HepG2 (cell line): Measurements from ENCODE around the gene GADL1. TPM values are rescaled to one million over a fixed set of nuclear protein-coding genes. Genes with fewer than 3 reads are reported as not detected.
A peak's percentile ranks its signal among the peaks of the same experiment; 100 is the strongest.

Source experiments
- ATAC-seq: fragments of 200-7000 bp; cut with Tn5 transposase; 3 replicates; pipeline ENCODE4 v1.9.1; 2020; ENCODE audit warnings: mild to moderate bottlenecking, moderate library complexity
- BruUV-seq: library from RNA; stranded (reverse); fragments of 400-500 nt; replicated peaks from 2 replicates; lab custom pipeline; 2021; lab: Mats Ljungman, UMichigan
- CTCF ChIA-PET: fragments of 300-600 bp; formaldehyde crosslinking; extraction: SDS; loops from one replicate; lab custom pipeline; 2021; ENCODE audit warnings: low total read pairs, inconsistent platforms, low intra/inter-chr PET ratio; lab: Yijun Ruan, JAX
- POLR2A ChIA-PET: fragments of 350-600 bp; sonication (Branson Sonifier 250); formaldehyde crosslinking; loops from one replicate; lab custom pipeline; 2020; ENCODE audit warnings: antibody characterized with exemption, inconsistent platforms; lab: Yijun Ruan, JAX
- DNase-seq: peaks from one replicate; pipeline ENCODE4 v3.0.0-alpha.2; 2015; ENCODE audit warnings: low spot score
- FAIRE-seq: peaks from 3 replicates; lab custom pipeline; 2011; peaks lifted over from hg19 to GRCh38; lab: Jason Lieb, UNC
- H2AFZ ChIP-seq: one replicate; pipeline ENCODE4 v1.6.1; 2011; ENCODE audit warnings: low read length, inconsistent platforms
- H3K27ac ChIP-seq: fragments of 300-600 bp; 3 replicates; pipeline ENCODE4 v1.8.0; 2011; ENCODE audit warnings: mixed run types, mild to moderate bottlenecking, mixed read lengths, low read length, inconsistent platforms; ENCODE audit not compliant: insufficient read depth; ENCODE audit errors: extremely low read length
- H3K27me3 ChIP-seq, 2 experiments: fragments of 200-600 bp in 1 of 2; 2 replicates in 1 of 2; 3 replicates in 1 of 2; pipeline versions ENCODE4 v1.6.0 to v1.8.0; 2011; ENCODE audit warnings: low read length in 2 of 2, mild to moderate bottlenecking in 2 of 2, moderate library complexity in 2 of 2, inconsistent platforms in 1 of 2; ENCODE audit not compliant: insufficient read depth in 2 of 2, control insufficient read depth in 1 of 2
- H3K36me3 ChIP-seq, 2 experiments: fragments of 200-600 bp in 1 of 2; replicated peaks in 1 of 2; 2 replicates in 1 of 2; 3 replicates in 1 of 2; pipeline versions ENCODE4 v1.5.1 to v1.8.0; 2011; ENCODE audit warnings: low read length in 2 of 2, inconsistent platforms in 1 of 2; ENCODE audit not compliant: insufficient read depth in 2 of 2, control insufficient read depth in 1 of 2
- H3K4me1 ChIP-seq: 2 replicates; pipeline ENCODE4 v1.5.1; 2012; ENCODE audit warnings: low read length, inconsistent platforms; ENCODE audit not compliant: insufficient read depth
- H3K4me2 ChIP-seq: 2 replicates; pipeline ENCODE4 v1.6.0; 2011; ENCODE audit warnings: low read depth, low read length, inconsistent platforms
- H3K4me3 ChIP-seq, 3 experiments: fragments of 200-600 bp in 1 of 3; sonication (generic), shearing (Covaris generic) in 1 of 3; replicated peaks in 1 of 3; 2 replicates each; pipeline ENCODE4 v1.5.1; 2011 to 2016; ENCODE audit warnings: low read length in 3 of 3, inconsistent platforms in 2 of 3, low read depth in 2 of 3, mild to moderate bottlenecking in 2 of 3, control low read depth in 1 of 3, mixed read lengths in 1 of 3; ENCODE audit not compliant: insufficient read depth in 1 of 3
- H3K79me2 ChIP-seq: one replicate; pipeline ENCODE4 v1.6.1; 2011; ENCODE audit warnings: low read length, inconsistent platforms; ENCODE audit not compliant: insufficient read depth
- H3K9ac ChIP-seq: 2 replicates; pipeline ENCODE4 v1.6.0; 2011; ENCODE audit warnings: mild to moderate bottlenecking, low read depth, low read length, inconsistent platforms; ENCODE audit not compliant: insufficient read depth
- H3K9me3 ChIP-seq: 2 replicates; pipeline ENCODE4 v1.5.1; 2012; ENCODE audit warnings: mild to moderate bottlenecking, low read length
- H4K20me1 ChIP-seq: 2 replicates; pipeline ENCODE4 v1.6.0; 2011; ENCODE audit warnings: inconsistent platforms, mild to moderate bottlenecking, low read length, moderate library complexity; ENCODE audit not compliant: insufficient read depth
- PHF8 ChIP-seq: sonication (generic); formaldehyde crosslinking; IDR thresholded peaks from 2 replicates; pipeline ENCODE4 v1.5.0; 2020; ENCODE audit warnings: missing genetic modification reagents
- POLR2A ChIP-seq, 2 experiments: IDR thresholded peaks; 2 replicates each; pipeline ENCODE4 v1.6.1; 2011; ENCODE audit warnings: low read depth in 2 of 2, low read length in 2 of 2, mild to moderate bottlenecking in 1 of 2, moderate library complexity in 1 of 2; ENCODE audit not compliant: insufficient read depth in 1 of 2
- POLR2G ChIP-seq: fragments of 200-400 bp; formaldehyde crosslinking; IDR thresholded peaks from 2 replicates; pipeline ENCODE4 v1.6.1; 2018; ENCODE audit warnings: mild to moderate bottlenecking, low read depth, low read length, moderate library complexity
- RBM22 ChIP-seq: fragments of 200-400 bp; formaldehyde crosslinking; optimal IDR thresholded peaks from 2 replicates; pipeline ENCODE3; 2017; ENCODE audit warnings: mild to moderate bottlenecking, low read length, moderate library complexity
- SSRP1 ChIP-seq: IDR thresholded peaks from 2 replicates; pipeline ENCODE4 v1.6.1; 2016; ENCODE audit warnings: control low read depth
- ZFX ChIP-seq: sonication (generic); formaldehyde crosslinking; IDR thresholded peaks from 2 replicates; pipeline ENCODE4 v1.4.0; 2020; ENCODE audit warnings: mild to moderate bottlenecking, low read depth, missing genetic modification reagents, moderate library complexity
- ZNF142 ChIP-seq: sonication (generic); formaldehyde crosslinking; IDR thresholded peaks from 2 replicates; pipeline ENCODE4 v1.4.0; 2020; ENCODE audit warnings: missing genetic modification reagents
- WGBS: methylation state at CpG from one replicate; pipeline ENCODE4 v1.1.6; 2017; ENCODE audit warnings: low lambda C conversion rate; 5-methylcytosine and 5-hydroxymethylcytosine counted together
- in situ Hi-C: cut with HindIII; loops from 2 replicates; pipeline ENCODE4 v1.10.0; 2017; ENCODE audit warnings: low pct_unique_long_range_greater_than_20kb; ENCODE audit not compliant: extremely low pct_ligation_motif_present
- intact Hi-C: fragments of 100-400 bp; cut with micrococcal nuclease; formaldehyde crosslinking; loops from one replicate; pipeline ENCODE4 v1.10.0; 2022; ENCODE audit not compliant: unreplicated experiment
- polyA plus RNA-seq, 8 experiments: library from polyadenylated mRNA; depleted of rRNA in 3 of 8; stranded (reverse) in 7 of 8; unstranded in 1 of 8; fragments of >200 nt; fragmentation: Illumina TruSeq in 4 of 8; extraction: Trizol in 4 of 8; gene quantifications; 2 replicates each; pipeline versions ENCODE4 v1.2.1 to v1.2.3, GENCODE V29; 2011 to 2016; ENCODE audit warnings: low read depth in 4 of 8, missing spikeins in 1 of 8, mixed read lengths in 1 of 8; ENCODE audit not compliant: insufficient read depth in 1 of 8
- total RNA-seq, 5 experiments: library from RNA; depleted of rRNA; stranded (reverse); fragments of >200 nt; fragmentation: Illumina TruSeq; extraction: Trizol; gene quantifications; 2 replicates each; pipeline ENCODE4 v1.2.3, GENCODE V29; 2016; ENCODE audit warnings: low read depth in 1 of 5

GADL1 gene
- total and polyA plus RNA-seq, 2 of the 13 experiments (the other 11 are each of a cell fraction or from before 2014, with no cell fraction given): not detected

GRCh38 chr3:30683769-30684168 is 210.7 kb downstream of the GADL1 start:
- Histone ChIP-seq H3K4me2 (no peak overlapping the region), H3K4me1 (peaks cover 40% of the 10 kb centered on the region), H3K36me3 (peaks cover 37 to 90% of the 10 kb centered on the region in 2 experiments), H3K79me2 (peaks cover 49% of the 10 kb centered on the region), H2AFZ (no peak overlapping the region), H3K27me3 (no peaks in the 10 kb centered on the region), H4K20me1 (peaks cover 82% of the 10 kb centered on the region), H3K9me3 (no peaks in the 10 kb centered on the region), H3K27ac (no peak overlapping the region), H3K9ac (no peak overlapping the region), H3K4me3 (no peak overlapping the region)
- in situ Hi-C loops: no loop called here
- CTCF ChIA-PET: no interaction called here
- POLR2A ChIA-PET: no interaction called here
- no TSS peak for BruUV-seq
- intact Hi-C loops: no loop called here
- FAIRE-seq (no peak), DNase-seq (no peak), ATAC-seq (no peak)
- no peak for TF ChIP-seq ZNF142 (CRISPR knock-in tag)
- peak; percentile 99 for TF ChIP-seq RBM22
- no peak for TF ChIP-seq PHF8 (CRISPR knock-in tag)
- no peak for TF ChIP-seq ZFX (CRISPR knock-in tag)
- TF ChIP-seq POLR2G: peak; percentile 40; the same call in 1 of the 2 replicates
- no peak for TF ChIP-seq SSRP1 (CRISPR knock-in tag)
- 0 out of 4 replicates have a peak, but pooled peaks of 1 of the 2 experiments have one; percentile 30 for TF ChIP-seq POLR2A (IDR thresholded peaks at IDR 0.05; ENCODE audit: insufficient read depth in 1 of 2, low read depth in 2 of 2, low read length in 2 of 2)
- WGBS: 91% methylated on average over 3 of the region's 3 CpGs
